Measurements from ENCODE around the gene CDIP1. TPM values are rescaled to one million over a fixed set of nuclear protein-coding genes. Genes with fewer than 3 reads are reported as not detected.

The CDIP1 gene
- total RNA-seq, 4 donors from 2014 or later: 18.3 to 33.4 (median 28.3) TPM

DNA sequence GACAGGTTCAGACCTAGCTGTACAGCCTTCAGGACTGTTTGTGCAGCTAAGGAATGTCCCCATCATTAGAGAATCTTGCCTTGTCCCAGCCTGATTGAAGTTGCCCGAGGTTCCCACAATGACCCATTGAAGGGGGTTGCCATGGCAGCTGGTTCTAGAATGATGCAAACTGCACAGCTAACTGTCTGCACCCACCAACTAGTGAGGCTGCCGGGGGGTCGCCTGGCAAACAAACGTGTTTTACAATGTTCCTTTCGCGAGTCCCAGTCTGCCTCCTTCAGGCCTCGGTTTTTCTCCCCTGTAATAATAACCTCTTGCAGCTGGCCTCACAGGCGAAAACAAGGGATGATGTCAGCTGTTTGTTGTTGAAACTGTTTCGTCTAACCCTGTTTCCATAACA is 23.0 kb upstream of the CDIP1 start:
- intact Hi-C loops (cut with DNase I): no loop called here
- DNase-seq (ENCODE audit: extremely low spot score): no peak
- Histone ChIP-seq H3K27me3 (no peaks in the 10 kb centered on the region), H3K4me1 (no peaks in the 10 kb centered on the region), H3K27ac (replicated peaks in 1 of 4) (no peak overlapping the region), H3K36me3 (no peaks in the 10 kb centered on the region), H3K4me3 (no peak overlapping the region), H3K9me3 (no peaks in the 10 kb centered on the region)
- no peak for TF ChIP-seq POLR2A (IDR thresholded peaks at IDR 0.05; ENCODE audit: low read depth)
- 77% methylated on average over 8 of the region's 9 CpGs for WGBS

- no peaks in the 10 kb centered on the region for H3K36me3 ChIP-seq
- TF ChIP-seq POLR2A (IDR thresholded peaks at IDR 0.05; ENCODE audit: low read depth) (no peak), EP300 (IDR thresholded peaks at IDR 0.05) (no peak), POLR2AphosphoS5 (IDR thresholded peaks at IDR 0.05) (no peak)
- TF ChIP-seq, protein P1, sequence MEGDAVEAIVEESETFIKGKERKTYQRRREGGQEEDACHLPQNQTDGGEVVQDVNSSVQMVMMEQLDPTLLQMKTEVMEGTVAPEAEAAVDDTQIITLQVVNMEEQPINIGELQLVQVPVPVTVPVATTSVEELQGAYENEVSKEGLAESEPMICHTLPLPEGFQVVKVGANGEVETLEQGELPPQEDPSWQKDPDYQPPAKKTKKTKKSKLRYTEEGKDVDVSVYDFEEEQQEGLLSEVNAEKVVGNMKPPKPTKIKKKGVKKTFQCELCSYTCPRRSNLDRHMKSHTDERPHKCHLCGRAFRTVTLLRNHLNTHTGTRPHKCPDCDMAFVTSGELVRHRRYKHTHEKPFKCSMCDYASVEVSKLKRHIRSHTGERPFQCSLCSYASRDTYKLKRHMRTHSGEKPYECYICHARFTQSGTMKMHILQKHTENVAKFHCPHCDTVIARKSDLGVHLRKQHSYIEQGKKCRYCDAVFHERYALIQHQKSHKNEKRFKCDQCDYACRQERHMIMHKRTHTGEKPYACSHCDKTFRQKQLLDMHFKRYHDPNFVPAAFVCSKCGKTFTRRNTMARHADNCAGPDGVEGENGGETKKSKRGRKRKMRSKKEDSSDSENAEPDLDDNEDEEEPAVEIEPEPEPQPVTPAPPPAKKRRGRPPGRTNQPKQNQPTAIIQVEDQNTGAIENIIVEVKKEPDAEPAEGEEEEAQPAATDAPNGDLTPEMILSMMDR (IDR thresholded peaks at IDR 0.05): no peak
- H3K4me1 ChIP-seq: no peaks in the 10 kb centered on the region
- H3K4me3 ChIP-seq: no peak overlapping the region
- no peak for DNase-seq (ENCODE audit: extremely low spot score)
- peaks cover 0 to 15% (median 0%) of the 10 kb centered on the region in 4 donors for H3K27me3 ChIP-seq
- no peak overlapping the region for H3K27ac ChIP-seq (replicated peaks in 1 of 4)
- 62% methylated on average over 6 of the region's 10 CpGs for WGBS
- H3K9me3 ChIP-seq: no peaks in the 10 kb centered on the region
- intact Hi-C loops (cut with DNase I): no loop called here
Observed at GRCh38 chr16:4557973-4558372, 19.4 kb upstream of the CDIP1 start.

DNA sequence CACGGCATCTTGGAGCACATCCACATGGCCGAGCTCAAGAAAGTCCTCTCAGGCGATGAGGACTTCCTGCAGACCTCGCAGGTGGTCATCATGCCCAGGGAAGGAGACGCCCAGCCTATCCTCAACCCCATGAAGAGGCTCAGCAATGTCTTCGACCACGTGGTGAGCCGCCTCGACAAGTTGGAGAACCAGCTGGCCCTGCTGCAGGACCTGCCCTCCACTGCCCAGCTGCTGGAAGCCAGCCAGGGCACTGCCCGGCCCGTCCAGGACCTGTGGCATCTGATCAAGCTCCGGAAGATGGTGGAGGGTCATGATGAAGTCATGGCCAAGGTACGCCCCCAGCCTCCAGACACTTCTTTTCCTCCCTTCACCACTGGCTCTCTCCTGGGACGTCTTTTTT is 18.0 kb upstream of the CDIP1 start:
- intact Hi-C loops (cut with DNase I): no loop called here
- H3K9me3 ChIP-seq: no peaks in the 10 kb centered on the region
- H3K27ac ChIP-seq (replicated peaks in 1 of 4): no peak overlapping the region
- TF ChIP-seq POLR2A (IDR thresholded peaks at IDR 0.05; ENCODE audit: low read depth): no peak
- TF ChIP-seq EP300 (IDR thresholded peaks at IDR 0.05): no peak
- TF ChIP-seq POLR2AphosphoS5 (IDR thresholded peaks at IDR 0.05): no peak
- TF ChIP-seq, protein P1 (IDR thresholded peaks at IDR 0.05): no peak
- 89% methylated on average over 14 of the region's 14 CpGs for WGBS
- no peaks in the 10 kb centered on the region for H3K36me3 ChIP-seq
- H3K27me3 ChIP-seq: peaks cover 0 to 16% (median 0%) of the 10 kb centered on the region in 4 donors
- no peak for DNase-seq (ENCODE audit: extremely low spot score)
- no peak overlapping the region for H3K4me3 ChIP-seq
- H3K4me1 ChIP-seq: no peaks in the 10 kb centered on the region

DNA sequence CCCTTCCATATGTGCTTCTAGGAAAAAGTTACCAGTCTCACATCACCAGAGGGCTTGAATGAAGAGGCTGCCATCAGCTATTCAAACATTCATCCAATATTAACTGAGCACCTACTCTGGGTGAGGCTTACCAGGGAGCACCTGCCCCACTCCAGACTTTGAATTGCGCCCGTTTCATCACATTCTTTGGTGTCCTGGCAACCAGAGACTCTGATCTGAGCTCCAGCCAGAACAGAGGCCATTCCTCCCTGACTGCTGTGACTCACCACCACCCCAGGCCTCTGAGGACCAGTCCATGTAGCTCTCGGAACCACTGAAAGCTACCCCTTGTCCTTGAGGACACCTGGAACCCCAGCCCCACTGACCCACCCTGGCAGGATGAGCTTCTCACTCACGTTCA is 17.5 kb upstream of the CDIP1 start, which contains the start of gene C16orf96:
TSS of gene C16orf96 (plus strand) at position 229 of the 400 bp plus-strand sequence. CDS start at position 379, 150 bp downstream.
- H3K36me3 ChIP-seq: no peaks in the 10 kb centered on the region
- peaks cover 0 to 16% (median 0%) of the 10 kb centered on the region in 4 donors for H3K27me3 ChIP-seq
- H3K27ac ChIP-seq (replicated peaks in 1 of 4): no peak within 1 kb of the TSS
- no peaks in the 10 kb centered on the region for H3K4me1 ChIP-seq
- no peak for DNase-seq (ENCODE audit: extremely low spot score)
- TF ChIP-seq, protein P1 (IDR thresholded peaks at IDR 0.05): no peak
- no peak for TF ChIP-seq EP300 (IDR thresholded peaks at IDR 0.05)
- no peak within 1 kb of the TSS for H3K4me3 ChIP-seq
- WGBS: 80% methylated on average over 4 of the region's 4 CpGs
- no peaks in the 10 kb centered on the region for H3K9me3 ChIP-seq
- intact Hi-C loops (cut with DNase I): no loop called here

- DNase-seq (ENCODE audit: extremely low spot score): no peak
- peaks cover 0 to 4% (median 2%) of the 10 kb centered on the region in 4 donors for H3K4me1 ChIP-seq
- intact Hi-C loops (cut with DNase I): no loop called here
- TF ChIP-seq POLR2AphosphoS5 (IDR thresholded peaks at IDR 0.05) (no peak), POLR2A (IDR thresholded peaks at IDR 0.05; ENCODE audit: low read depth) (no peak), EP300 (IDR thresholded peaks at IDR 0.05) (no peak)
- TF ChIP-seq, protein P1 (IDR thresholded peaks at IDR 0.05): no peak
- WGBS: 41% methylated on average over 3 of the region's 3 CpGs
- H3K9me3 ChIP-seq: no peaks in the 10 kb centered on the region
- H3K4me3 ChIP-seq: no peak overlapping the region
- H3K27me3 ChIP-seq: peaks cover 0 to 16% (median 0%) of the 10 kb centered on the region in 4 donors
- H3K27ac ChIP-seq (replicated peaks in 1 of 4): no peak overlapping the region
- no peaks in the 10 kb centered on the region for H3K36me3 ChIP-seq
Observed at GRCh38 chr16:4552541-4552940, 14.0 kb upstream of the CDIP1 start.

All from esophagus muscularis mucosa (tissue), 4 donors.